KOPT-K1 (cell line): ENCODE data around the gene PLPP3.

ENCODE experiments used
- H3K27ac ChIP-seq: fragments of 200-600 bp; sonication (generic); 2 replicates; pipeline ENCODE4 v1.5.1; 2016; ENCODE audit warnings: antibody characterized with exemption, mild to moderate bottlenecking, low read depth, low read length; ENCODE audit not compliant: poor library complexity, severe bottlenecking
- H3K36me3 ChIP-seq: fragments of 200-600 bp; sonication (generic); 2 replicates; pipeline ENCODE4 v1.5.1; 2017; ENCODE audit warnings: antibody characterized with exemption, mild to moderate bottlenecking, low read length, moderate library complexity; ENCODE audit not compliant: insufficient read depth
- H3K9me3 ChIP-seq: fragments of 200-600 bp; sonication (generic); 2 replicates; pipeline ENCODE4 v1.5.1; 2017; ENCODE audit warnings: antibody characterized with exemption, low read length, mild to moderate bottlenecking; ENCODE audit not compliant: insufficient read depth, poor library complexity, severe bottlenecking

The PLPP3 gene

GRCh38 chr1:56446531-56447098 lies 132.7 kb downstream of the PLPP3 start:
- no peak overlapping the region for H3K27ac ChIP-seq

GRCh38 chr1:56444960-56445646 lies 134.3 kb downstream of the PLPP3 start:
- H3K27ac ChIP-seq, result no peak overlapping the region
- no peaks in the 10 kb centered on the region for H3K36me3 ChIP-seq
- H3K9me3 ChIP-seq, result no peaks in the 10 kb centered on the region

More at GRCh38 chr1:56446531-56447098, 132.7 kb downstream of the PLPP3 start:
- no peaks in the 10 kb centered on the region for H3K36me3 ChIP-seq
- no peaks in the 10 kb centered on the region for H3K9me3 ChIP-seq
